HG02852 (cell line): ENCODE measurements around the gene PLA2G4A.
"Not testable (repeated sequence)": the region's sequence is repeated elsewhere in the genome, so short reads cannot be mapped to it uniquely, and the experiment has no call there.

Experiments used
- ATAC-seq: cut with Tn5 transposase; IDR thresholded peaks from one replicate; pipeline ENCODE4 v1.9.1; 2021; ENCODE audit warnings: mild to moderate bottlenecking, moderate library complexity; ENCODE audit not compliant: unreplicated experiment

PLA2G4A gene

DNA sequence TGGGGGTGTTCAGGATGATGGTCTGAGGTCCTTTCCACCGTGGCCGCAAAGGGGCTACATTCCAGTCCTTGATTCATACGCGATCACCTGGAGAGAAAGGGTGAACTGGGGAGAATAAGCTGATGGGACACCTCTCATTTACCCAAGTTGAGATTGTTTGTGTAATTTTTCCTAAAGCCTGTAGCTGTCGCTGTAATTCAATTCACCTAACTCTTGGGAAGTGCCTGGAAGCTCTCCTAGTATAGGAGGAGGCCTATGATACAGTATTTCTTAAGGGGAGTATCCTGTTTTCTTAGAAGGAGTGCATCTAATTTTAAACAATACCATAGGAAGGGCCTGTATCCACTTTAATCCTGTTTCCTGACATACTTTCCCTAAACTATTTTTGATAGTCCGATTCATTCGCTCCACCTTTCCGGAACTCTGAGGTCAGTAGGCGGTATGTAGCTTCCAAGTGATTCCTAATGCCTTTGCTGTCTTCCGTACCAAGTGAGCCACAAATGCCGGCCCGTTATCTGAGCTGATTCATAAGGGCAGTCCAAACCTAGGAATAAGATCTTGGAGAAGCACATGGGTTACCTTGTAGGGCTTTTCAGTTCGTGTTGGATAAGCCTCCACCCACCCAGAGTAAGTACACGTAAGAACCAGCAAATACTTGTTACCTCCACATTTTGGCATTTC is 88.5 kb downstream of the PLA2G4A start:
- not testable (repeated sequence) for ATAC-seq

DNA sequence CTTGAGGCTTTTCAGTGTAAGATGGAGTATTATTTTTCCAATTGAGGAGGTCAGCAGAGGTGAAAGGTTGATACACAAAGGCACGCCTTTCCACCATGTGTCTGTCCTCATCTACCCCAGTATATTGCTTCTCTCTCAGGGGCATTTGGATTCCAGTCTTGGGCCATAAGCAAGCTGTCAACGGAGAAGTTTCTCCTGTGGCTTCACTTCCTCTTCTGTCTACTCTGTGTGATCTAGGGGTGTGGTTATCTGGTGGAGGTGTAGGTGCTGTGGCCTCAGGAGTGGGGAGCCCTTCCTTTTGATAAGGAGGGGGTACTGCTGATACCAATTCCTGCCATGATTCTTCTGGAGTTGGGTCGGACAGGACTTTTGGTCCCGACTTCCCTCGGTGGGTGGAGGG is 92.6 kb downstream of the PLA2G4A start:
- peak; percentile 72 for ATAC-seq

DNA sequence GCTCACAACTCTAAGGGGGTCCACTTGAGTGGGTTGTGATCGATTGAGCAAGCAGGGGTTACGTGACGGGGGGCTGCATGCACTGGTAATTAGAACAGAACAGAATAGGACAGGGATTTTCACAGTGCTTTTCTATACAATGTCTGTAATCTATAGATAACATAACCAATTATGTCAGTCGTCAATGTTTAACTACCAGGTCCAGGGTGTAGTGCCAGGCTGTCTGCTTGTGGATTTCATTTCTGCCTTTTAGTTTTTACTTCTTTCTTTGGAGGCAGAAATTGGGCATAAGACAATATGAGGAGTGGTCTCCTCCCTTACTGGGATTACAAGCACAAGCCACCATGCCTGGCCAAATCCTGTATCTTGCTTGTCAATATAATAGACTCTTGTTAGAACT is 94.1 kb downstream of the PLA2G4A start:
- not testable (repeated sequence) for ATAC-seq

DNA sequence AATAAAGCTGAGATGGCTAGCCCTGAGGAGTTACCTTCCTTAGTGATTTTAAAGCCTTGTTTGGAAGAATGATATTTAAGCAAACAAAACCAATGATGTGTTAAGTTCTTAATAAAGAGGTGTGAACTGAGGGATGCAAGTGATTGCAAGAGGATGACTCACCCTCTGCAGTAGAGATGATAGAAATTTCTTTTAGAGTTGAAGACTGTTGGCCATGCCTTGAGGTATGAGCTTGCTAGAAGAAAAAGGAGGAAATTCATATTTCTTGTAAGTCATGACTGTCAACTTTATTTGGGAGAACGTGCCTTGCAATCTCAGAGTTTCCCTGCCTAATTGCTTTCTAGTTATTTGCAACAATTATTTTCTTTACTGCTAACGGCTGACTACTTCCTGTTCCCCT is 94.7 kb downstream of the PLA2G4A start:
- ATAC-seq, result no peak

DNA sequence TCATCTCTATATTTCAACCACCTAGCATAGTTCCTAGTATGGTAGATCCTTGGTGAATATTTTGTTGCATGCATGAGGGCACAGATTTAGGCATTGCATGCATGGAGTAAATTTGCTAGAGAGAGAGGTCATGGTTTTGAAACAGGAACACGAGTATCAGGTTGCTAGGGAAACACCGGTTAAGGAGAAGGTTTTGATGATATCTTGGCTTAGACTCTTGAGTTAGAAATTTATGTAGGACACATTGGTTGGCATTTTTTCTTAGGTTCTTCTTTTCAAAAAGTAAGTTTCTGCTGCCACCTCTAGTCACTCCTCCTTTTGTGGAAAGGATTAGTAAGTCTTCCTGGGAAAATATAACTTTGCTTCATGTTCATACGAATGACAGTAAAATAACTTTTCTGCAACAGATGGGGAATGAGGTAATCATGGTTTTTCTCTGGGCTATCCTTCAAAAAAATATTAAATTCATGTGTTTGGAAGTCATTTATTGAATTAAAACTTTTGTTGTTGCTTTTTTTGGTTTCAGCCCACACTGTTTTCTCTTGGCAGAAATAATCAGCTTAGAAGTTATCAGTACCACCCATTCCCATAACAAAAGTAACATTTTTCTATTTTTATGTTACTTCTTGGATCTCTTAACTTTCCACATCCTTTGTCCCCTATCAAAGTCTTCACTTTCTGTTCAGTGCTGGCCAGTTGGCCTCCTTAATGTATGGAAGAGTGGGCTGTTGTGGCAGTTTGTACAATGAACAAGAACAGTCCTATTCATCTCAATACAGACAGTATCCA is 97.3 kb downstream of the PLA2G4A start:
- no peak for ATAC-seq

DNA sequence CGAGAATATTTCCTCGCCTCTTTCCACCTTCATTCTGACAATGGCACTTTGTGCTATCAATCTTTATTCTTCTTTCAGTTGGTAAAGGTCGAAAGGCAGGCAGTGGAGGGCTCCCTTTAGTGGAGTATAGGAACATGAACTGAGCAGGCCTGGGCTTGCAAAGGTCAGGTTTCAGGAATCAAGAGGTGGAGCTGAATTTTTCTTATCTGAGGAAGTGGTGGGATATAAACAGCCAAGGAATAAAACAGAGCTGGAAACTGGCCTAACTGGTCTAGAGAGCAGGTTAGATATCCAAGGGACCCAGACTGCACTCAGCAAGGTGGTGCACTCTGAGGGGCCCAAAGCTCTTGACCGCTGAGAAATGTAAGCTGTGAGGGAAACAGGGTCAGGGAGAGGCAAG is 99.1 kb downstream of the PLA2G4A start:
- no peak for ATAC-seq

DNA sequence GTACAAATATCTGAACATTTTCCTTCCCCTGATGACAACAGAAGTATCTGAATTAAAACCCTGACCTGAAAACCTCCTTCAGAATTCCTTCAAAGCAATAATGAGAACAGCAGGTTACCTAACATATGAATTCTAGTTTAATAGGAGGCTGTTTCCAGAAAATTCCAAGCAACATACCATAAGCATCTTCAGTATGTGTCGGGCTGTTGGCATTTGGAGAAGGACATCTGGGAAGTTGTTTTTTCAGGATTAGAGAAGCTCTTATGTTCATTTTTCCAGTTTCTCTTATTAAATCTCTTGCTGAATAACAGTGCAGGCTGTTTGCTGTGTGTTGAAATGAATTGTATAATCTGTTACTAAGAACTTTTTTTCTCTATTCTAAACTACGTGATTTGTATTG is 101.5 kb downstream of the PLA2G4A start:
- no peak for ATAC-seq

DNA sequence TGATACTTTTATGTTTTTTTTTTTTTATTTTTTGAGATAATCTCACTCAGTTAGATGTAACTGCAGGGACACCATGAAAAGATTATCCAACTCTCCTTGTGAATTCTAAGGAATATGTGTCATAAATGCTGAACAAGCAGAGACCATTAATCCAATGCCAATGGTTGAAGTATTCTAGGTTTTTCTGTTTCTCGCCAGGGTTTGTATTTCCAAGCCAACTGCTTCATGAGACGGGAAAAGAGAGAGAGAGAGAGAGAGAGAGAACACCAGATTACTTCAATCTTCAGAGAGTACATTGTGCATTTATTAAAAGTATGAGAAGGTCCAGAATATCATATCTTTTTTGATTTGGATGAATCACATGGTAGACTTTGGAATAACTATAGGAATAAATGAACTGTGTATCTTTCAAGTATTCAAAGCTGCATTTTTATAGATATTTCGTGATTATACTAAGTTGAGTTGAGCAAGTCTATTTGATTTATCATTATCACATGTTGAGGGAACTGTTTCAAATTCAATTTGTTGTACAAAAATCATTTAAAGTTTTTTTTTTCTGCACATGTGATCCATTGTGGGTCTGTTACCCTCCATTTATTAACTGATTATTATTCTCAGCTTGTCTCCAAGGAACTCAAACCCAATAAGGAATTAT is 108.4 kb downstream of the PLA2G4A start:
- ATAC-seq, result no peak

DNA sequence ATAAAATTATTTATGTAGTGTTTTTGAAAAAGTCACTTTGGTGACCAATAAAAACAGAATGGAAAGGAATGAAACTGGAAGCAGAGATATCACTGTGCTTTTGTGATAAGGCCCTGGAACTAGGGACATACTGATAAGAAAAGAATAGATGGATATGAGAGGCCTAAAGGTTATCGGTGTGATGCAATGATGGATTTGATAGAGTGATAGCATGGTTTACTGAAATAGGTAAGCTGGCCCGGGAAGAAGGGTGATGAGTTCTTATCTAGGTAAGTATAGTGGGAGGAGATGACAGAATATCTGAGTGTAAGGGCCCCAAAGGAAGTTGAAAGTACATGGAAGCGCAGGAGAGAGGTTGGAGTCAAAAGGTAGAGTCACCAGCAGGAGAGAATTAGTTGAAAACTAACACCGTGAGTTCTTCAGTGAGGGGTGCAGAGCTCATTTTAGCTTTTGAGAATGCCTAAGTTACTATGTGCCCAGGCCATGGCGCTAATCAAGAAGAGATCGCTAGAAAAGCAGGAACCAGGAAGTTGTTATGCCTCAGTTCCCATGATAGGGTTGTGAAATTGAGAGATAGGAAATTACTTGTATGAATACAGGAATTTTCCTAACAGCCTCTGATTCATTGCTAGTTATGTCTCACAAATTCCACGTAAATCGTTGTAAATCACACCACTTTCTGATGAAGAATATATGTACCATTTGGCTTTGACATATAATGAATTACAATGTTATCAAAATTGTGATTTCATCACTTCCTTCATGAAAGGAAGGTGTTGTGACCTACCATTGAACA is 115.3 kb downstream of the PLA2G4A start:
- ATAC-seq, result no peak

DNA sequence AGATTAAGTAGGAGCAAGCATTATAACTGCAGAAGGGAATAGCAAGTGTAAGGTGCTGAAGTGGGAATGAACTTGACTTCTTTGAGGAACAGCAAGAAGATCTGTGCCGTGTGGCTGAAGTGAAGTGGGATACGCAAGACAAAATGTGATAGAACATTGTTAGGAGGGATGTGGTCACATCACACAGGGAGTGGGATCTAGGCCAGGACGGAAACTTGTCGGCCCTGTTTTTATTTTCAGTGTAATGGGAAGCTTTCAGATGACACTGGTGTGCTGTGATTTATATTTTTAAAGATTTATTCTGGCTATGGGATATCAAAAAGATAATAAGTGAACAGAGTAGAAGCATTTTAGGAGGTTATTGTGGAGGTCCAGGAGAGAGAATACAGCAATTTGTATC is 116.4 kb downstream of the PLA2G4A start:
- no peak for ATAC-seq

DNA sequence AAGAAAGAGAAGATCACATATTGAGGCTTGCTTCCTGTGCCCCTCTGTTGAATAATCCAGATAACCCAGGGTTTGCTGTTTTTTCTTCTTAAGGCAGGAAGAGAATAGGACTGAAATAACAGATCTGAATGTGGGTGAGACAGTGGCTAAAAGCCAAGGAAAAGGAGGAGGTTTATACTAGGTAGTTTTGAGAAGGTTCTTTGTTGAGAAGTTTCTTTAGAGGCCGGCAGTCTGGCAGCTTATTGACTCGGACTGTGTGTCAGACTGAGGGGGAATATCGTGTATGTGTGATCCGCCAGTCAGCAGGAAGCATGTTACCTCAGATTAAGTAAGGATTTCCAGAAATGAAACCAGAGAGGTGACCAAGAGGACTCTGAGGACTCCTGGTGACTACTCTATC is 119.8 kb downstream of the PLA2G4A start:
- no peak for ATAC-seq

DNA sequence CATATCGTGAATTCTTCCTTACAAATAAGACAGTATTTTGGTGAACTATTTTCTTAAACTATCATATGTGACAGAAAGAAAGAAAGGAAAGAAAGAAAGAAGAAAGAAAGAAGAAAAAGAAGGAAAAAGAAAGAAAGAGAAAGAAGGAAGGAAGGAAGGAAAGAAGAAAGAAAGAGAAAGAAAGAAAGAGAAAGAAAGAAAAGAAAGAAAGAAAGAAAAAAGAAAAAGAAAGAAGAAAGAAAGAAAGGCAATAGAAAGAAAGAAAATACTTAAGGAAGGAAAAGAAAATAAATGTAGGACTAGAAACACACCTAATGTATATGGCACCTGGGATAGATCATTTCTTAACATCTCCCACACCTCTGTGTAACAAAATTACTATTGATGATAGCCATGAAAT is 120.4 kb downstream of the PLA2G4A start:
- no peak for ATAC-seq

DNA sequence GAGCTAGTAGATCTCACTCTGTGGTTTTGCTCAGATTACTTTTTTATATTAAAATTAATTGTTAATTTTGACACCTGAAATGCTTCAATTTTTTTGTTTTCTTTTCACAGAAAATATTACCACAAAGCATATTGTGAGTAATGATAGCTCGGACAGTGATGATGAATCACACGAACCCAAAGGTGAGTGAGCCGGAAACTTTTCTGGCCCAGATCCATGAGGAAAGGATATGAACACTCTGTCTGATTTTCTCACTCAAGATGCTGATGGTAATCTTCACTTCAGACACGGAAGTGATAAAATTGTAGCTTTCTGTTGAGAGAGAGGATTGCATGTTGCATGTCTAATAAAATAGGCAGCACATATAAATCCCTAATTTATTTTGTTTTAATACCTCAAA is 121.8 kb downstream of the PLA2G4A start:
- no peak for ATAC-seq

DNA sequence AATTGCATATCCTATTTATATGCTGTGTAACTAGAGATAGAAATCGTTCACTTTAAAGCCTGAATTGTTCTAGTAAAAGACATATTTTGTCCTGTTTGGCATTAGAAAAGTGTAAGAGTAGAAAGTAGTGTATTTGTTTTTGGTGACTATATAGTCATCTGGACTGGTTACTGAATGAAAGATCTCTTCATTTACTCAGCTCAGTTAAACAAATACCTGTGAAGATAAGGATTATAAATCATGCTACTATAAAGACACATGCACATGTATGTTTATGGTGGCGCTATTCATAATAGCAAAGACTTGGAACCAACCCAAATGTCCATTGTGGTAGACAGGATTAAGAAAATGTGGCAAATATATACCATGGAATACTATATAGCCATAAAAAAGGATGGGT is 125.1 kb downstream of the PLA2G4A start:
- ATAC-seq, result no peak

DNA sequence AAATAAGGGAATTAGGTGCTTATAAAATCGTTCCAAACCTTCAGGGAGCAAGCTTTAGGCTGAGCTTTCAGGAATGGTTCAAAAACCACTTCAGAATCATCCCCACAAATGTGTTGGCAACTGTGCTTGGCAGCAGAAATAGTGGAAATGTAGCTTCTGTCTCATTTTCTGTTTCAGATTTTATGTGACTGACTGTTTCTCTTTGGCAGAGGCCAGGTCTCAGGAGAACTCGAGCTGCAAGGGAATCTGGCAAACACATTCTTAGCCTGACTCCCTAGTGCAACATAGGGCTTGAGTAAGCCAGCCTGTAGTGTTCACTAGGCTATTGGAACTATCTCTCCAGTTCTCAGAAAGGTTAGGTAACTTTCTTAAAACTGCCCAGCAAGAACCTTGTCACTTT is 128.6 kb downstream of the PLA2G4A start:
- ATAC-seq, result no peak

DNA sequence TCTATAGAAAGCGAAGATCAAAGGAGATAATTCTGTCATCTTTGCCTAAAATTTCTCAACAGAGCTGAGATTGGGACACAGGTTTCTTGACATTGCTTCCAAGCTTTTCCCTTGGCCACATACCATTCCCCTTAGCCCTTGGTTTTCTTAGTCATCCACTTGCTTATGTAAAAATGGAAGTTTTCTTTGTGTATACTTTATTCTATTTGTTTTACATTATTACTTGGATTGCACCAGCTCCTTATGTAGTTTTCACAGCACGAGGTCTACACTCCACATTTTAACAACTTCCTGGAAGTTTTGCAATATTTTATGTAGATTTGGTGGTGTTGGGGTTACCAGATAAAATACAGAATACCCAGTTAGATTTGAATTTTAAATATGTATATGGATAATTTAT is 129.8 kb downstream of the PLA2G4A start:
- ATAC-seq, result no peak

DNA sequence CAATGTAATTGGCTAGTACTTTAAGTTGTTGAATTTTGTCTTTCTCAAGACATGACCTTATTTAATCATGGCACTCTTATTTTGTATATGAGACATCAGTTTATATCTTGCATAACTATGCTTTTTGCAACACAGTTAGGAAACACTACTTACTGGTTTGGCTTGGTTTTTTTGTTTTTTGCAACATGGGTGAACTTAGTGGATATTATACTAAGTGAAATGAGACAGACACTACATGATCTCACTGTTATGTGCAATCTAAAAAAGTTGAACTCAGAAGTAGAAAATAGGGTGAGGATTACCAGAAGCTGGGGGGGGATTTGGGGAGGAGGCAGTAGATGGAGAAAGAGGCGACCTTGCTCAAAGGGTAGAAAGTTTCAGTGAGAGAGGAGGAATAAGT is 132.1 kb downstream of the PLA2G4A start:
- no peak for ATAC-seq

DNA sequence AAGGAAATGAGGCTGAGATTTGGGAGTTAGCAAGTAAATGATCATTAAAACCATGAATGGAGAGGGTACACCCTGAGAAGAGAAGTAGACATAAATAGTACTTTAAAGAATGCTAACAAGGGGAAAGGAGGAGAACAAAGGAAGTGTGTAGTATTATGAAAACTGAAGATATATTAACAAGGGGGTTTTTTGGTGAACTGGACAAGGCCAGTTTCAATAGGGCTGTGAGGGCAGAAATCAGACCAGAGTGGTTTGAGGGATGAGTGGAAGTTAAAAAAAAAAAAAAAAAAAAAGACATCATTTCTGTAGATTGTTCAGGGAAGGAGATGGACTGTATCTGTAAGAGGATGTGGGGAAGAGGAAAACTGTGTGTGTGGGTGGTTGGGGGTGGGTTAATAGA is 137.1 kb downstream of the PLA2G4A start:
- ATAC-seq, result no peak

DNA sequence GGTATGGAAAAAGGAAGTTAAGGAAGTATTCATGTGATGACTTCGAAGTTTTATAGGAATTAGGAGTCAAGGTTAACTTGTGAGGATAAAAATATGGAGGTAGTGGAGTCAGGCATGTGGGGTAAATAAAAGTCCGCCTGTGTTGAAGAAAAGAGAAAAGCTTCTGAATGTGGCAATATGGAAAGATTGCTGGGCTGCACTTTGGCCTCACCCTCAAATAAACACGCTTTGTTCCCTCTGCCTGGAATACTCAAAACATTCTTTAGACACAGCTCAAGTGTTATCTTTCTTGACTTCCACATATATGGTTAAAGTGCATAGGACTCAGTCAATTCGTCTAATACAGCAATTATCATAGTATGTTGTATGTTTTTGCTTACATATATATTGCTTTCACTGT is 137.7 kb downstream of the PLA2G4A start:
- no peak for ATAC-seq

DNA sequence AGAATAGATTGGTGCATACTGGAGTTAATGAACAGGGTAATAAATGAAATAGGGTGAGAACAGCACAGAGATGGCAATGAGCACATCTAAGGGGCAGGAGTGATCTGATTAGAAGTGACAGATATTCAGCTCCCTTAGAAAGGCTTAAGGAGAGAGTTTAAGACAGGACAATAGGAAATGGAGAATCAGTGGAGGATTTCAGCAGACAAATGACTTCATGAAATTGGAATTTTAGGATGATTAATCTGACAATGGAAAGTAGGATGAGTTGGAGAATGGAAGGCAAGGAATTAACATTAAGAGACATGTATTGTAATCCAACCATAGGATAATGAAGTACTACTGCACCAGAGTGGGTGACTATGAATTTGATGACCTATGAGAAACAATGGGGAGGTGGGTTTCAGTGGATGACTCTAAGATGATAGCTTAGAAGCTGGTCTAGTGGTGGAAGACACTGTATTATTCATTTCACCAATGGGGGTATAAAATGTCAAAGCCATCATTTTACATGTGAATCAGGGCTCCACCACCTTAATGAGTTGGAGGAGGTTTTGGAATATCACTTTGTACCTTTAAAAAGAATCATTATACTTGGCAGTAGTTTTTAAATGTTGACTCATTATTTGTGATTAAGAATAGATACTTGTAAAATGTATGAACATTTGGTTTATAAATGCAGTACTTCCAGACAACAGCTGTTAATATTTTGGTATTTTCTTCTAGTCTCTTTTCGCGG is 139.1 kb downstream of the PLA2G4A start:
- no peak for ATAC-seq

DNA sequence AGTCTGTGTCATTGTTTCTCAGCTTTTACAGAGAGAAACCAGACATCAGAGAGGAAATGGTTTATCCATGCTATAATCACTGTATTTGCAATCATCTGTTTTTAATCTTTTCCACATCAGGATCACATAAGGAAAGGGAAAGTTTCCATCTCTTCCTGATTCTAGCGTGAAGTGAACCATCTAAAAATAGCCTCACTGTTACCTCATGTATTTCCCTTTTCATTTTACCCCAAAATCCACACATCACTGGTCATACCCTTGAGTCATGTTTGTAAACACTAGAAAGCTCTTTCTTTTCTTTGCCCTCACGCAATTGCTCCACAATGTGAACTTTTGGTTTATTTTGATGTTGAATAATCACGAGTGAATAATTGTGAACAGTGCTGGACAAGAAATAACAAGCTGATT is 146.0 kb downstream of the PLA2G4A start:
- ATAC-seq, result no peak
